Activated naive CD4-positive, alpha-beta T cell (primary cell): ENCODE results near the gene CCDC34.

Experiments used
- DNase-seq, 4 experiments: peaks; one replicate each; lab custom pipeline; 2025; lab: John Stamatoyannopoulos, UW

CCDC34 gene

DNA sequence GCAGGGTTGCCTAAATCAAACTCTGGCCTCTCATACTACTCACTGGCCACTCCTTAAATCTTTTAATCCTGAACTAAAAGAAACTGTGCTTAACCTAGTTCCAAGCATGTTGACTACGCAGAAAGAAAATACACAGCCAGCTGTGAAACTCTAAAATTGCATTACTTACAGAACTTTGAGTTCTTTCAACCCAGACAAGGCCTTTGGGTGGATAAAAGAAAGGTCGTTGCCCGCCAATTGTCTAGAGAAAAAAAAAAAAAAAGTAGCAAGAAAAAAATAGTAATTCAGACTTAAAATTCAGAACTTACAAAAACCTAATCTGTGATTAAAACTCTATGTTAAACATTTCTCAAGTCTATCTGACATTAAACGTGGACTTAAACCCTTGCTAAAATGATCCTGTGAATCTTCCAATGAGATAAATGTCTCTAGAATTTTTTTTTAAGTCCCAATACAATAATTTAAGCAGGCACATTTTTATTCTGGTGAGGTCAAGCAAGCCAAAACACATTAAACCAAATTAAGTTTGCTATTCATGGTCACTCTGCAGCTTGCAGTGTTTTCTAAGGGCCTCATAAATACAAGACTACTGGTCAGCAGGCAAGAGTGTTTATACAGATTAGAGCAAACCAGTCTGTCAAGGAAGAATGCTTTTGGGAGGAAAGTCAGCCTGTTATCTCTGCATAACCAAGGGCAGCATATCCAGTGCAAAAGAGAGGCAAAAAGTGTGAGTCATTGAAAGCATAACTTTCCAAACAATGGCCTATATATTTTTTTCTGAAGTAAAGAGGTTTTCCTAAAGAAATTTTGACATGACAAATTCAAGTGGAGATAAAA lies 29.5 kb upstream of the CCDC34 start:
- no peak for DNase-seq

DNA sequence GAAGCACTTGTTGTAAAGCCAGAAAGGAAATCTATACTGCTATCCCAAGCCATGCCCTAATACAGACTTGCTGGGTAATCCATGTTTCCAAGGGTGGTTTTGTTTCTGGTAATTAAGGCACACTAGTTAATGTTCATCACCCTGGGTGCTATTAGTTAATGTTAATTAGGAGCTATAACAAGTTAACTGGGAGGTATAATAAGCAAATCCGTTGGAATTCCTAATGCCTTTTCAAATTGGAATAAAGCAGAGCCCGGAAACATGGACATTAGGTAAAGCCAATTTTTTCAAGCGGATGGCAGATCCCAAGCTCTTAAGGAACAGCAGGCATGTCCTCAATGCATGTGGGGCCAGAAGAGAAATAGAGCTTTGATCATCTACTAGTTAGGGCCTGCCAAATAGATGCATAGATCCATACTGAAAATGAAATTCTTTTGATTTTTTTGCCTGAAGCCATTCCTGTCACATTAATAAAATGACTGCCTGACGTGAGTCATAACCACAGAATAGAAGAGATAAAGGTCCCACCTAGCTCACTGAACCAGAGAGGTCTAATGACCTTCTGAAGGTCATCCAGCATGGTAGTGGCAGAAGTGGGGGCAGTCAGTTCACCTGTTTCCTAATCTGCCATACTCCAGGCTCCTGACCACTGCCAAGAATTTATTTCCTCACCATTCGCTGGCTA lies 28.5 kb upstream of the CCDC34 start:
- DNase-seq, result no peak

DNA sequence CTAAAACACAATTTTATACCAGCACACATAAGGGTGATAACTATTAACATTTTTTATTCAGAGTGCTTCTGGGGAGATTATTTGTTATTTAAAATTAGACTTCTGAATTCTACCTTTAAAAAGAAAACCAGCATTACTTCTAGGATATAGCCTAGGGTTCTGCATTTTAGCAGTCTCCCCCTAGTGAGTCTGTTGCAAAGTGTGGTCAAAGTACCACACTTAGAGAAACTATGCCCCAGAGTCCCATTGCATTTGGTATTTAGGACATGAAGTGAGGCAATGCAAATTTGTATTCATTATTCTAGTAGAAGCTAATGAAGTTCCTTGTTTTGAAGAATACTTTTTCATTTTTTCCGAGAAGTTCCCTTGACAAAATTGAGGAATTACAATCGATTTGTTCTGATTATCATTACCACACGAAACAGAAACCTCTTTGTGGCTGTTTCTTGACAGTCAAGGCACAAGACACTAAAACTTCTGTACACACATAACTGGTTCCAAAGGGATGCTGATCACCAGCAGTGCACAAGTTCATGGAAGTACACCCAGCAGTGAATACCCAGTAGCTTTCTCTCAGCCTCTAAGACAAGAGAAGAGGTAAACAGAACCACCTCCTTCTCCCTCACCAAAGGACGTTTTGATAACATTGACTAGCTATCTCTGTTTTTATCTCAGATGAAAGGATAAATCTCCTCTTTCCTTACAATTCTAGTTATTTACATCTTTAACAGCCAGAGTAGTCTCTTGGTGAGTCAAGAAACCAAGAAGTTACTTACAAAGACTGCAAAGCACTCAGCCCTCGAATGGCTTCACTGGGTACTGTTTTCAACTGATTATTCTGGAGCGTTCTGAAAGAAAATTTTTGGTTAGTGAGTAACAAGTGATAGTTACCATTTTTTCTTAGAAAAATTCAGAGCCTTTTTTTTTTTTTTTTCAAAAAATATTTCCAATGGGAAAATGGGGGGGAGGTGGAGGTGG lies 27.6 kb upstream of the CCDC34 start:
- no peak for DNase-seq

DNA sequence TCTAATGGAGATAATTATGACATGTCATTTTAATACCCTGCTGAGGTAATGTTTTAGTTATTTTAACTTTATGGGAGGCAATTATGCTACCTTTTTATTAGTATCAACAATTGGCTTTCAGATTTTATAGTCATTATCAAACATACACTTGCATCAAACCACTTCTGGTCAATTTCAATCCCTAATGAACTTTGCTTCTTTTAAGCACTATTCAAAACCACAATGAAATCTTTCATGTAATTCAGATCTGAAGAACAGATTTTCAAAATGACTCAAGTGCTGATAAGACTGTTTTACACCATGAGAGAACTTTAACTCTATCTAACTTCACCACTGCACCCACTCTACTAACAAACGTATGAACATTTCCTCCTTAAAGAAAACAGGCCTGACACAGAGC lies 25.9 kb upstream of the CCDC34 start:
- DNase-seq, result no peak

- DNase-seq, result no peak
These were observed 25.0 kb upstream of the CCDC34 start for GRCh38 chr11:27388001-27388400.

- no peak for DNase-seq
These were observed 24.3 kb upstream of the CCDC34 start for GRCh38 chr11:27387362-27387761.

- no peak for DNase-seq
These were observed 23.3 kb upstream of the CCDC34 start for GRCh38 chr11:27386181-27386845.

DNA sequence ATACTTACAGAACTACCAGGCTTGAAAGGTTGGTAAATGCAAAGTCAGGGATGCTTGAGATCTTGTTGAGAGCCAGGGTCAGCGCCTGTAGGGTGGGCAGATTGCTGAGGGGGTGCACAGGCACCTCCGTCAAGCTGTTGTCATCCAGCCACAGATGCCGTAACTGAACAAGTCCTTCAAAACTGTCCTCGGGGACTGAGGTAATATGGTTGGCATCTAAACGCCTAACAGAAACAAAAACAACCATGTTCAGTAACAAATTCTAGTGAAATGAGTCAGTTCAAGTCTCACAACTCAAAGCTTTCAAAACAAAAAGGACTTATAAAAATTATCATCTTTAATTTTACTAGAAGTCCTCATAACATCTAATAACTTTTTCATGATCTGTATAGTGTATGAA lies 22.2 kb upstream of the CCDC34 start:
- DNase-seq, result no peak

- DNase-seq, result no peak
These were observed 21.2 kb upstream of the CCDC34 start for GRCh38 chr11:27384227-27384626.

DNA sequence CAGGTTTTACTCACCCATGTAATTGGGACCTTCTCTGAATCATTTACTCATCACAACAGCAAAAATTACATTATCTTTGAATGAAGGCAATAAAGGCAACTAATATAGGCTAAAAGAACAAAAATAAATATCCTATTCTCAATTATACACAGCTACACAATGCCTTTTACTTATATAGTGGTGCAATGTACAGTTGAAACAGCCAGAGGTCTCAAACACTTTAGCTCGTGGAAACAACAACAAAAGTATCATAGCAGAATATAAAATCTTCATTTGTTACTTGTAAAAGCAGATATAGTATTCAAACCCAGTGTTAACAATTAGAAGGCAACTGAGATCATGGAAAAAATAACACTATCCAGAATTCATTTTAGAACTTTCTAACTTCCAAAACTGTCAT lies 20.6 kb upstream of the CCDC34 start:
- DNase-seq, result no peak

DNA sequence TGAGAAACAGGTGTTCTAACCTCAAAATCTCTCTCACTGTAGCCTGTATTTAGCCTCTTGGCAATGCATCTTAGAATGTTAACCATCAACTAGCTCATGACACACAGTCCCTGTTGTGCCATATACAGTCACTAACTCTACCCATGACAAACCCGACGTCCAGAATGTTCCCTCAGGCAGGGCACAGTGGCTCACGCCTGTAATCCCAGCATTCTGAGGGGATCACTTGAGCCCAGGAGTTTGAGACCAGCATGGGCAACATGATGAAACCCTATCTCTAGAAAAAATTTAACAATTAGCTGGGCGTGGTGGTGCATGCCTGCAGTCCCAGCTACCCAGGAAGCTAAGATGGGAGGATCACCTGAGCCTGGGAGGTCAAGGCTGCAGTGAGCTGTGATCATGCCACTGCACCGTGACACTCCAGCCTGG lies 18.2 kb upstream of the CCDC34 start:
- no peak for DNase-seq

DNA sequence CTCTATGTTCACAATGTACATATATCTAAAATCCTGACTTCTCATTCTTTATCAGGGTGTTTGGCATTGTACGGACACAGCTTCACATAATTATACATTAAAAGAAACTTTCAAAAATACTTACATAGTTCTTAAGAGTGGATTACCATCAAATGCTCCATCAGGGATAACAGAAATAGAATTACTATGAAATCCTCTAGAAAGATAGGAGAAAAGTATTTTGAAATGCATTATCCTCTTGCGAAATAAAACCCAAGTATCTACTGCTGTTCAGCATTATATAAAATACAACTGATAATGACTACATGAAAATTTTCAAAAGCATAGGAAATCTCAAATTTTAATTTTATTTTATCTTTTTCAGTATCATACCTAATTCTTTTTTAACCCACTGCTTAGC lies 17.8 kb upstream of the CCDC34 start:
- no peak for DNase-seq

- DNase-seq, result no peak
These were observed 16.4 kb upstream of the CCDC34 start for GRCh38 chr11:27379449-27379848.

GRCh38 chr11:27375370-27375769 lies 12.4 kb upstream of the CCDC34 start:
- no peak for DNase-seq

DNA sequence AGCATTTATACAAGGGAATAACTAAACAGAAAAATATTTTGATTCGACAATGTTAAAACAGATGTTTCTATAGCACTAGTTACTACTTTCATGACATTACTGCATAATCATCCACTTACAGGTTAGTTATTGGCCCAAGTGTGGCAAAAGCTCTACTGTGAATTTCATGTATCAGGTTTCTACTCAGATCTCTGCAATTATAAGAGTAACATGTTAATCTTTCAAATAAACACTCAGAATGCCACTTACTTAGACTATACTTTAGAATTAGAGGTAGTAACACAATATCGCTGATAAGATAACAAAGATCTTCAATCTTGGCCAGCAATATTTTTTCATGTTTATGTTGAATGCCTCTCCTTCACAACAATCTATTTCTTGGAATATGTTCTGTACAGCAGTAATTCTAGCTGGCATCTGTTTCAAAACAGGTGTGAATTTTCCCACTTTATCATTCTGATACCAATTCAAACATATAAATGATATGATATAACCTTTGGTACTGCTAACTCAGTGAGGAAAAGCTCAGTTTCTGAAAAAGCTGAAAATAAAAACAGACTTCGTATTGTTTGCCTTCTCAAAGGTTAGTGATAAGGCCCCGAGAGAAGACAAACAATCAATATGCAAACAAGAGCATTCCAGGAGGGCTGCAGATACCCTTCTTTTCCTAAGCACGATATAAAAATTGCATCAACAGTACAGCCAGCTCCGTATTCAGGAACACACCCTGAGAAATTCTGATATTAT lies 11.0 kb upstream of the CCDC34 start:
- no peak for DNase-seq

GRCh38 chr11:27373392-27373791 lies 10.4 kb upstream of the CCDC34 start:
- DNase-seq, result no peak

GRCh38 chr11:27372164-27372563 lies 9.1 kb upstream of the CCDC34 start:
- no peak for DNase-seq

DNA sequence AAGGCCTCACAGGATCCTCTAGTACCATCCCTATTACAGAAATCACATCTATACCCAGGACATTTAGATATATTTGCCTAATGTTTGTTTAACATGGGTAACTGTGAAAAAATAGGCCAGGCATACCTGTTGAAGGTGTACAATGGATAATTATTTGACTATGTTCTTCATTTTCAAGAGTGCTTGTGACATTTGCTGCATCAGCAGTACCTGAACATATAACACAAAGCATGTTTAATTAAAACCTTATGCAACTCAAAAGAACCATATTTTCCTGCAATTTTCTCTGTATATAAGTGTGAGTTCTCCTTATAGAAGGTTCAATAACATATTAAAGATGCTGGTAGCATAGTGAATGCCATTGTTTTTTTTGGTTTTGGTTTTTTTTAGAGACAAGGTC lies 8.5 kb upstream of the CCDC34 start:
- no peak for DNase-seq

DNA sequence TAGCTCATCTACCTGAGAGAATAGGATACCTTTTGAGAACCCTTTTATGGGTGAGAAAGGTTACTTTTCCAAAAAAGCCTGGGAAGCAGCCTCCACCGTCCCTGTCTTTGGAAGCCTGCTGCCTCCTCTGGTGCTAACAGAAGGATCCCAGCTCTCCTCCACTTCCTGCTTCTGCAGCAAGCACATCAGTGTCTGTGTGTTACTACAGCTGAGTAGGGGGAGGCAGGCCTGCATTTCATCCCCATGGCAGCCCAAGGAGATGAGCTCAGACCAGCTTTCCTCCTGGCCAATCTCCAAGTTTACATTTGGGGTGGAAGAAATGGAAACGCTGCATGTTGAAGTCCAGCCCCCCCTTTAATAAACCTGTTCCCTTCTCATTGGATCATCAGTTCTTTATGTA lies 7.4 kb upstream of the CCDC34 start:
- no peak for DNase-seq

DNA sequence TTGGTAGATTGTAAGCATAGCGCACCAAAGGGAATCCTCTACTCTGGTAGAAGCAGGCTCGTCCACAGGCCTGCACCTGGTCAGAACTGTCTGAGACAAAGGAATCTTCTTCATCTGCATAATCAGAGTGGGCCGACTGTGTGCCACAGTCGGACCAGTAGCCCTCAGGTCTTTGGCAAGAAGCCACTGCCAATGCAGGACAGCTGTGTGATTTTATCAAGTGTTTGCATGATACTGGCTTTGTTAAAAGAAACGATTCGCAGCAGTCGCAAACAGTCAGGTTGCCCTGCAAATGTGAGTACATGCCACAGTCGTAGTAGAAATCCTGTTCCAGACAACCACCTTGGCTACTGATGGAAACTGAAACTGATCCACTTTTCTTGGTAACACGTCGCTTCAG lies 4.9 kb upstream of the CCDC34 start:
- DNase-seq, result no peak

DNA sequence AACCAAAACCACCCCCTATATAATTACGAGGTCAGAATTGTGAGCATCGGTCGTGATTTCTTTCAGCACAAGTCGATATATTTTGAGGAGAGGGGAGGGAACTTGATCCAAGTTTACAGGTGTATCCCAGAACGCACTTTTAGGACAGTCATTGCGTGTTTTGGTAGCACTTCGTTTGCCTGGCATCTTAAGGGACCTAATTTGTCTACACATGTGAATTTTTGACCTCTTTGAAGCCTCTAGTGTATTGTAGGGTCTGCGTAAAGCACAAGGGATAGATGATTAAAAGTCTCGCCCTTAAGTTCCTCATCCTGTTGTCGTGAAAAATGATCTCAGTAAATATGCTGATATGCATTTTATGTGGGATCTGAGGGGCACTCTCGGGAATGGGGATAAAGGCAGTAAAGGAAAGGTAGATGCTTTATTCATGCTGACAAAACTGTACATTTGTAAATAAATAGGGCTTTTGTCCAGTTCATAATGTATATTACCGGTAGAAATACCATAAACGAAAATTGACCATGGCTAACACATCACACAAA lies 632 bp upstream of the CCDC34 start:
- no peak for DNase-seq
